Caco-2 (cell line): ENCODE results near the gene CRACR2A. TPM values are rescaled to one million over a fixed set of nuclear protein-coding genes. Genes with fewer than 3 reads are reported as not detected.

Source experiments
- BruUV-seq: library from RNA; stranded (reverse); fragments of 400-500 nt; replicated peaks from 2 replicates; lab custom pipeline; 2021; lab: Mats Ljungman, UMichigan
- CTCF ChIA-PET: fragments of 300-600 bp; sonication (Branson Sonifier 250); formaldehyde crosslinking; loops from one replicate; lab custom pipeline; 2022; ENCODE audit warnings: antibody characterized with exemption; lab: Charles Lee
- POLR2A ChIA-PET: fragments of 300-600 bp; sonication (Branson Sonifier 250); formaldehyde crosslinking; loops from one replicate; lab custom pipeline; 2022; ENCODE audit warnings: antibody characterized with exemption; lab: Charles Lee
- DNase-seq, 2 experiments: peaks; one replicate each; pipeline versions ENCODE4 v3.0.0 to v3.0.0-alpha.2; 2020 to 2022
- H3K27me3 ChIP-seq: replicated peaks from 2 replicates; pipeline ENCODE4 v1.6.0; 2011; ENCODE audit warnings: low read length; ENCODE audit not compliant: control insufficient read depth, insufficient read depth
- H3K36me3 ChIP-seq: 2 replicates; pipeline ENCODE4 v1.5.1; 2011; ENCODE audit warnings: low read length; ENCODE audit not compliant: control insufficient read depth, insufficient read depth
- H3K4me1 ChIP-seq: fragments of 250-450 bp; sonication (Bioruptor Pico); 2 replicates; pipeline ENCODE4 v1.5.1; 2020; ENCODE audit warnings: mild to moderate bottlenecking
- H3K4me3 ChIP-seq: 2 replicates; pipeline ENCODE4 v1.5.1; 2011; ENCODE audit warnings: low read depth, mild to moderate bottlenecking, control low read depth, low read length
- H3K9me3 ChIP-seq: fragments of 250-450 bp; sonication (Bioruptor Pico); 2 replicates; pipeline ENCODE4 v1.5.1; 2020; ENCODE audit warnings: mild to moderate bottlenecking, moderate library complexity
- H3K27ac Mint-ChIP-seq: one replicate; pipeline ENCODE4 v1.8.0; 2022; ENCODE audit warnings: mixed read lengths; ENCODE audit not compliant: unreplicated experiment
- H3K27me3 Mint-ChIP-seq: one replicate; pipeline ENCODE4 v1.8.0; 2022; ENCODE audit warnings: mixed read lengths; ENCODE audit not compliant: insufficient read depth, unreplicated experiment
- H3K36me3 Mint-ChIP-seq: one replicate; pipeline ENCODE4 v1.8.0; 2022; ENCODE audit warnings: mild to moderate bottlenecking, mixed read lengths; ENCODE audit not compliant: insufficient read depth, unreplicated experiment
- H3K4me1 Mint-ChIP-seq: one replicate; pipeline ENCODE4 v1.8.0; 2022; ENCODE audit warnings: low read depth, mixed read lengths; ENCODE audit not compliant: unreplicated experiment
- H3K4me3 Mint-ChIP-seq: one replicate; pipeline ENCODE4 v1.8.0; 2022; ENCODE audit warnings: mild to moderate bottlenecking, moderate library complexity, mixed read lengths; ENCODE audit not compliant: unreplicated experiment
- H3K9me3 Mint-ChIP-seq: one replicate; pipeline ENCODE4 v1.8.0; 2022; ENCODE audit warnings: mixed read lengths; ENCODE audit not compliant: unreplicated experiment
- CTCF ChIP-seq, 2 experiments: fragments of 200-600 bp in 1 of 2; IDR thresholded peaks; 1 replicate in 1 of 2; 2 replicates in 1 of 2; pipeline versions ENCODE4 v1.5.1 to v1.8.0; 2011 to 2022; ENCODE audit warnings: antibody characterized with exemption in 1 of 2, control low read depth in 1 of 2, inconsistent platforms in 1 of 2, low read depth in 1 of 2, low read length in 1 of 2, mild to moderate bottlenecking in 1 of 2, moderate library complexity in 1 of 2; ENCODE audit not compliant: insufficient read depth in 1 of 2, severe bottlenecking in 1 of 2, unreplicated experiment in 1 of 2
- intact Hi-C: fragments of 100-400 bp; cut with micrococcal nuclease; formaldehyde crosslinking; loops from one replicate; pipeline ENCODE4 v1.10.0; 2022; ENCODE audit not compliant: unreplicated experiment
- total RNA-seq: library from RNA; stranded (reverse); gene quantifications from 2 replicates; pipeline ENCODE4 v1.2.3, GENCODE V29; 2022

CRACR2A gene
- total RNA-seq, 1 experiment from 2014 or later, result 16.5 TPM

GRCh38 chr12:3604748-3605586 lies 147.9 kb downstream of the CRACR2A start:
- no peak overlapping the region for H3K27ac Mint-ChIP-seq
- no TSS peak for BruUV-seq

GRCh38 chr12:3604286-3604685 lies 148.6 kb downstream of the CRACR2A start:
- H3K27me3 Mint-ChIP-seq, result peaks cover 35% of the 10 kb centered on the region
- H3K27ac Mint-ChIP-seq, result no peak overlapping the region
- no peaks in the 10 kb centered on the region for H3K36me3 Mint-ChIP-seq
- ChIA-PET CTCF (no interaction called here), POLR2A (no interaction called here)
- peaks cover 5% of the 10 kb centered on the region for H3K4me1 Mint-ChIP-seq
- no peak overlapping the region for H3K4me3 Mint-ChIP-seq
- no peaks in the 10 kb centered on the region for H3K36me3 ChIP-seq
- H3K9me3 Mint-ChIP-seq, result peaks cover 7% of the 10 kb centered on the region
- H3K4me1 ChIP-seq, result no peaks in the 10 kb centered on the region
- DNase-seq, result no peak
- no peak for TF ChIP-seq CTCF (IDR thresholded peaks at IDR 0.05; ENCODE audit: insufficient read depth in 1 of 2, low read depth in 1 of 2, low read length in 1 of 2, severe bottlenecking in 1 of 2, unreplicated experiment in 1 of 2)
- no peaks in the 10 kb centered on the region for H3K9me3 ChIP-seq
- BruUV-seq, result no TSS peak
- intact Hi-C loops, result no loop called here
- H3K4me3 ChIP-seq, result no peak overlapping the region
- no peaks in the 10 kb centered on the region; the same call in 1 of the 2 replicates for H3K27me3 ChIP-seq

More at GRCh38 chr12:3604748-3605586, 147.9 kb downstream of the CRACR2A start:
- no peak for TF ChIP-seq CTCF (IDR thresholded peaks at IDR 0.05; ENCODE audit: insufficient read depth in 1 of 2, low read depth in 1 of 2, low read length in 1 of 2, severe bottlenecking in 1 of 2, unreplicated experiment in 1 of 2)
- Histone ChIP-seq H3K4me3 (no peak overlapping the region), H3K36me3 (no peaks in the 10 kb centered on the region), H3K27me3 (no peaks in the 10 kb centered on the region; the same call in 1 of the 2 replicates), H3K4me1 (no peaks in the 10 kb centered on the region), H3K9me3 (peaks cover under 1% of the 10 kb centered on the region; the same call in 1 of the 2 replicates)
- DNase-seq, result no peak
- intact Hi-C loops, result no loop called here
- Mint-ChIP-seq H3K27me3 (peaks cover 35% of the 10 kb centered on the region), H3K36me3 (no peaks in the 10 kb centered on the region), H3K9me3 (peaks cover 9% of the 10 kb centered on the region), H3K4me3 (no peak overlapping the region), H3K4me1 (peaks cover 5% of the 10 kb centered on the region)
- POLR2A ChIA-PET, result no interaction called here
- CTCF ChIA-PET, result no interaction called here

GRCh38 chr12:3603576-3603975 lies 149.3 kb downstream of the CRACR2A start:
- ChIA-PET CTCF (no interaction called here), POLR2A (no interaction called here)
- H3K27ac Mint-ChIP-seq, result no peak overlapping the region
- no peaks in the 10 kb centered on the region; the same call in 1 of the 2 replicates for H3K27me3 ChIP-seq
- DNase-seq, result no peak
- no peak for TF ChIP-seq CTCF (IDR thresholded peaks at IDR 0.05; ENCODE audit: insufficient read depth in 1 of 2, low read depth in 1 of 2, low read length in 1 of 2, severe bottlenecking in 1 of 2, unreplicated experiment in 1 of 2)
- H3K9me3 Mint-ChIP-seq, result no peaks in the 10 kb centered on the region
- no TSS peak for BruUV-seq
- no peaks in the 10 kb centered on the region for H3K36me3 Mint-ChIP-seq
- no peaks in the 10 kb centered on the region for H3K4me1 ChIP-seq
- intact Hi-C loops, result no loop called here
- no peaks in the 10 kb centered on the region for H3K9me3 ChIP-seq
- peaks cover 39% of the 10 kb centered on the region for H3K27me3 Mint-ChIP-seq
- no peaks in the 10 kb centered on the region for H3K36me3 ChIP-seq
- H3K4me3 Mint-ChIP-seq, result no peak overlapping the region
- peaks cover 5% of the 10 kb centered on the region for H3K4me1 Mint-ChIP-seq
- no peak overlapping the region for H3K4me3 ChIP-seq
